Naive thymus-derived CD4-positive, alpha-beta T cell (primary cell): Measurements from ENCODE around the gene MRPL49. TPM values are rescaled to one million over a fixed set of nuclear protein-coding genes. Genes with fewer than 3 reads are reported as not detected.
A peak's percentile ranks its signal among the peaks of the same experiment; 100 is the strongest.

Experiments used
- ATAC-seq: fragments of 150-1000 bp; cut with Tn5 transposase; 2 replicates; pipeline ENCODE4 v1.10.0; 2021; ENCODE audit warnings: mild to moderate bottlenecking, moderate library complexity
- CTCF ChIA-PET: fragments of 350-600 bp; sonication (Branson Sonifier 250); formaldehyde crosslinking; loops from one replicate; lab custom pipeline; 2021; ENCODE audit warnings: antibody characterized with exemption; lab: Charles Lee
- POLR2A ChIA-PET: fragments of 350-600 bp; sonication (Branson Sonifier 250); formaldehyde crosslinking; loops from one replicate; lab custom pipeline; 2021; ENCODE audit warnings: antibody characterized with exemption, inconsistent platforms; lab: Charles Lee
- DNase-seq, 9 donors: peaks; one replicate each; pipeline versions ENCODE4 v3.0.0 to v3.0.0-alpha.2; 2020 to 2022; ENCODE audit warnings: mixed read lengths in 1 of 9
- H3K27ac ChIP-seq: one replicate; pipeline ENCODE4 v1.7.0; 2013; ENCODE audit warnings: mild to moderate bottlenecking, low read depth, low read length, moderate library complexity
- H3K27me3 ChIP-seq, 2 donors: one replicate each; pipeline ENCODE4 v1.7.0; 2013; ENCODE audit warnings: low read length in 2 of 2, mild to moderate bottlenecking in 2 of 2, moderate library complexity in 2 of 2; ENCODE audit not compliant: control insufficient read depth in 2 of 2, insufficient read depth in 2 of 2
- H3K36me3 ChIP-seq, 3 experiments: 1 replicate in 2 of 3; 2 replicates in 1 of 3; pipeline ENCODE4 v1.7.0; 2013; ENCODE audit warnings: low read length in 3 of 3, mild to moderate bottlenecking in 3 of 3, moderate library complexity in 1 of 3; ENCODE audit not compliant: insufficient read depth in 3 of 3, control insufficient read depth in 2 of 3
- H3K4me1 ChIP-seq, 2 donors: one replicate each; pipeline ENCODE4 v1.7.0; 2013; ENCODE audit warnings: low read length in 2 of 2, mild to moderate bottlenecking in 2 of 2, moderate library complexity in 1 of 2; ENCODE audit not compliant: control insufficient read depth in 2 of 2, insufficient read depth in 2 of 2
- H3K4me3 ChIP-seq: 2 replicates; pipeline ENCODE4 v1.7.0; 2013; ENCODE audit warnings: mild to moderate bottlenecking, low read length
- H3K9me3 ChIP-seq, 3 experiments: 1 replicate in 2 of 3; 2 replicates in 1 of 3; pipeline ENCODE4 v1.7.0; 2013; ENCODE audit warnings: low read length in 3 of 3; ENCODE audit not compliant: control insufficient read depth in 2 of 3
- H3K27ac Mint-ChIP-seq, 9 donors: one replicate each; pipeline ENCODE4 v1.8.0; 2020 to 2022; ENCODE audit warnings: mixed read lengths in 9 of 9, mild to moderate bottlenecking in 8 of 9, moderate library complexity in 5 of 9, inconsistent platforms in 2 of 9
- H3K27me3 Mint-ChIP-seq, 5 donors: one replicate each; pipeline ENCODE4 v1.8.0; 2021 to 2022; ENCODE audit warnings: mixed read lengths in 5 of 5, mild to moderate bottlenecking in 1 of 5
- H3K36me3 Mint-ChIP-seq, 5 donors: one replicate each; pipeline ENCODE4 v1.8.0; 2020 to 2022; ENCODE audit warnings: mixed read lengths in 5 of 5, mild to moderate bottlenecking in 3 of 5, inconsistent platforms in 1 of 5
- H3K4me1 Mint-ChIP-seq, 7 donors: one replicate each; pipeline ENCODE4 v1.8.0; 2020 to 2022; ENCODE audit warnings: mixed read lengths in 7 of 7, mild to moderate bottlenecking in 3 of 7, inconsistent platforms in 1 of 7
- H3K4me3 Mint-ChIP-seq, 10 donors: one replicate each; pipeline ENCODE4 v1.8.0; 2020 to 2022; ENCODE audit warnings: mild to moderate bottlenecking in 10 of 10, mixed read lengths in 10 of 10, moderate library complexity in 6 of 10, inconsistent platforms in 2 of 10
- H3K9me3 Mint-ChIP-seq, 11 donors: one replicate each; pipeline ENCODE4 v1.8.0; 2020 to 2022; ENCODE audit warnings: mixed read lengths in 11 of 11, mild to moderate bottlenecking in 4 of 11, inconsistent platforms in 1 of 11, moderate library complexity in 1 of 11
- intact Hi-C, 2 donors: fragments of 100-400 bp; cut with micrococcal nuclease; formaldehyde crosslinking; loops; one replicate each; pipeline ENCODE4 v1.15.1; 2023
- polyA plus RNA-seq, 2 donors: library from polyadenylated mRNA; unstranded; fragments of 300-500 nt; fragmentation: Illumina TruSeq; gene quantifications; one replicate each; pipeline ENCODE4 v1.2.3, GENCODE V29; 2021
- total RNA-seq, 6 experiments: library from RNA in 5 of 6; stranded (reverse) in 5 of 6; gene quantifications; 1 replicate in 5 of 6; 2 replicates in 1 of 6; pipeline ENCODE4 v1.2.3 and lab custom pipeline; 2021 to 2026

The MRPL49 gene
- total and polyA plus RNA-seq, 7 experiments from 2014 or later: 38.1 to 102 (median 62.9) TPM

- peaks cover 0 to 2% (median 0%) of the 10 kb centered on the region in 11 donors for H3K9me3 Mint-ChIP-seq
- POLR2A ChIA-PET: interaction anchor here (0.5 to 7.5 kb wide), 8 partner anchors 8 to 431 kb away, joined by 3 to 98 read pairs (median 6); partner anchors contain the start of genes ARL2, FAU, MRPL49 and SYVN1
- CTCF ChIA-PET: interaction anchor here (0.9 to 4.1 kb wide), 3 partner anchors 7 to 24 kb away, joined by 3 to 48 read pairs (median 4); partner anchors contain the start of genes FAU and MRPL49
- H3K4me1 Mint-ChIP-seq: peaks cover 17 to 64% (median 46%) of the 10 kb centered on the region in 7 donors
- Histone ChIP-seq H3K27me3 (no peaks in the 10 kb centered on the region), H3K9me3 (no peaks in the 10 kb centered on the region), H3K36me3 (peaks cover 4 to 28% (median 4%) of the 10 kb centered on the region in 3 experiments), H3K27ac (peak overlapping the region; percentile 74), H3K4me1 (peaks cover 33 to 39% of the 10 kb centered on the region in 2 donors), H3K4me3 (no peak overlapping the region)
- intact Hi-C loops: loop anchor here (5.0 to 10.0 kb wide), 4 partner anchors 72 to 398 kb away; partner anchors contain the start of genes CDC42EP2 (in 1 of the 2), RASGRP2 (in 1 of the 2) and SAC3D1 (in 1 of the 2)
- DNase-seq (no peak), ATAC-seq (no peak)
- peak overlapping the region; percentile 41 to 100 (median 84) for H3K27ac Mint-ChIP-seq
- peak overlapping the region; percentile 31 to 97 (median 88) for H3K4me3 Mint-ChIP-seq
- H3K27me3 Mint-ChIP-seq: no peaks in the 10 kb centered on the region
- peaks cover 0 to 12% (median 11%) of the 10 kb centered on the region in 5 donors for H3K36me3 Mint-ChIP-seq
Measured at GRCh38 chr11:65113839-65114238, 8.3 kb upstream of the MRPL49 start.

GRCh38 chr11:65114538-65115171 lies 7.5 kb upstream of the MRPL49 start:
- Mint-ChIP-seq H3K27ac (peak overlapping the region in 6 of 9 donors; percentile 36 to 100 (median 78)), H3K4me3 (peak overlapping the region in 5 of 10 donors; percentile 29 to 97 (median 89))

GRCh38 chr11:65115361-65116082 lies 6.6 kb upstream of the MRPL49 start:
- ChIA-PET CTCF (interaction anchor here (1.7 kb wide), 1 partner anchor 103 kb away, joined by 4 read pairs; no protein-coding TSS in a partner anchor), POLR2A (interaction anchor here (0.6 to 9.9 kb wide), 10 partner anchors 13 to 252 kb away, joined by 3 to 237 read pairs (median 4); partner anchors contain the start of genes SAC3D1, SYVN1 and VPS51)
- no peaks in the 10 kb centered on the region for H3K27me3 ChIP-seq
- Mint-ChIP-seq H3K9me3 (peaks cover 0 to 2% (median 0%) of the 10 kb centered on the region in 11 donors), H3K27me3 (no peaks in the 10 kb centered on the region), H3K4me1 (peaks cover 17 to 70% (median 53%) of the 10 kb centered on the region in 7 donors), H3K36me3 (peaks cover 0 to 19% (median 15%) of the 10 kb centered on the region in 5 donors), H3K27ac (peak overlapping the region in 7 of 9 donors; percentile 25 to 100 (median 60)), H3K4me3 (peak overlapping the region; percentile 20 to 95 (median 52))
- DNase-seq (no peak), ATAC-seq (no peak)
- no peaks in the 10 kb centered on the region for H3K9me3 ChIP-seq
- H3K36me3 ChIP-seq: peaks cover 13 to 35% (median 14%) of the 10 kb centered on the region in 3 experiments
- peak overlapping the region; percentile 87 for H3K27ac ChIP-seq
- intact Hi-C loops: loop anchor here (2.0 to 10.0 kb wide), 5 partner anchors 89 to 371 kb away; partner anchors contain the start of genes RASGRP2 (in 2 of the 2), CDC42EP2 (in 1 of the 2), SF1 (in 1 of the 2) and SNX15 (in 1 of the 2)
- peaks cover 31 to 37% of the 10 kb centered on the region in 2 donors for H3K4me1 ChIP-seq
- no peak overlapping the region for H3K4me3 ChIP-seq

More at GRCh38 chr11:65114538-65115171, 7.5 kb upstream of the MRPL49 start:
- H3K36me3 ChIP-seq: peaks cover 5 to 28% (median 7%) of the 10 kb centered on the region in 3 experiments
- Mint-ChIP-seq H3K9me3 (peaks cover 0 to 2% (median 0%) of the 10 kb centered on the region in 11 donors), H3K4me1 (peaks cover 17 to 68% (median 50%) of the 10 kb centered on the region in 7 donors), H3K27me3 (no peaks in the 10 kb centered on the region), H3K36me3 (peaks cover 0 to 13% (median 11%) of the 10 kb centered on the region in 5 donors)
- POLR2A ChIA-PET: interaction anchor here (0.5 to 7.5 kb wide), 11 partner anchors 7 to 431 kb away, joined by 3 to 98 read pairs (median 4); partner anchors contain the start of genes ARL2, FAU, MRPL49 and SAC3D1
- H3K4me1 ChIP-seq: peaks cover 33 to 39% of the 10 kb centered on the region in 2 donors
- intact Hi-C loops: loop anchor here (5.0 to 10.0 kb wide), 4 partner anchors 72 to 398 kb away; partner anchors contain the start of genes CDC42EP2 (in 1 of the 2), RASGRP2 (in 1 of the 2) and SAC3D1 (in 1 of the 2)
- ATAC-seq: no peak
- peak overlapping the region; percentile 17 for H3K27ac ChIP-seq
- CTCF ChIA-PET: interaction anchor here (1.1 kb wide), 1 partner anchor 17 kb away, joined by 4 read pairs; no protein-coding TSS in a partner anchor
- H3K4me3 ChIP-seq: no peak overlapping the region
- no peak for DNase-seq
- no peaks in the 10 kb centered on the region for H3K9me3 ChIP-seq
- no peaks in the 10 kb centered on the region for H3K27me3 ChIP-seq

- Histone ChIP-seq H3K4me3 (peak overlapping the region; percentile 92), H3K9me3 (no peaks in the 10 kb centered on the region), H3K27ac (peak overlapping the region; percentile 87), H3K36me3 (peaks cover 16 to 41% (median 19%) of the 10 kb centered on the region in 3 experiments), H3K27me3 (no peaks in the 10 kb centered on the region), H3K4me1 (peaks cover 28 to 37% of the 10 kb centered on the region in 2 donors)
- Mint-ChIP-seq H3K9me3 (peaks cover 0 to 2% (median 0%) of the 10 kb centered on the region in 11 donors), H3K4me3 (peak overlapping the region; percentile 90 to 95 (median 92)), H3K36me3 (peaks cover 0 to 24% (median 19%) of the 10 kb centered on the region in 5 donors), H3K27ac (peak overlapping the region; percentile 86 to 100 (median 93)), H3K4me1 (peaks cover 19 to 70% (median 51%) of the 10 kb centered on the region in 7 donors), H3K27me3 (no peaks in the 10 kb centered on the region)
- DNase-seq: peak in 8 of 9 donors; percentile 50 to 71 (median 64)
- ChIA-PET POLR2A (interaction anchor here (0.6 to 9.9 kb wide), 20 partner anchors 13 to 372 kb away, joined by 3 to 237 read pairs (median 4); partner anchors contain the start of genes MEN1, RASGRP2, SAC3D1 and SF1), CTCF (interaction anchor here (0.6 to 1.7 kb wide), 8 partner anchors 12 to 165 kb away, joined by 3 to 5 read pairs (median 3); partner anchors contain the start of gene ARL2)
- ATAC-seq: peak; percentile 12
- intact Hi-C loops: loop anchor here (1.0 to 10.0 kb wide), 19 partner anchors 18 to 499 kb away; partner anchors contain the start of genes ATG2A (in 2 of the 2), CDCA5 (in 2 of the 2), RASGRP2 (in 2 of the 2) and SF1 (in 2 of the 2)
Measured at GRCh38 chr11:65116370-65117205, 5.5 kb upstream of the MRPL49 start.
